Mesothelial cell of epicardium (in vitro differentiated cells): ENCODE measurements around the gene CCDC71. TPM values are rescaled to one million over a fixed set of nuclear protein-coding genes. Genes with fewer than 3 reads are reported as not detected.
A peak's percentile ranks its signal among the peaks of the same experiment; 100 is the strongest.

Source experiments
- DNase-seq, 2 experiments: peaks; one replicate each; pipeline ENCODE4 v3.0.0; 2021; ENCODE audit warnings: low spot score in 2 of 2; ENCODE audit not compliant: unreplicated experiment in 2 of 2
- H3K27ac Mint-ChIP-seq: 2 replicates; pipeline ENCODE4 v1.8.0; 2021; ENCODE audit warnings: mixed read lengths
- H3K27me3 Mint-ChIP-seq: 2 replicates; pipeline ENCODE4 v1.8.0; 2021; ENCODE audit warnings: low read depth, mixed read lengths
- H3K36me3 Mint-ChIP-seq: 2 replicates; pipeline ENCODE4 v1.8.0; 2021; ENCODE audit warnings: mixed read lengths
- H3K4me1 Mint-ChIP-seq: 2 replicates; pipeline ENCODE4 v1.8.0; 2021; ENCODE audit warnings: mixed read lengths
- H3K4me3 Mint-ChIP-seq: 2 replicates; pipeline ENCODE4 v1.8.0; 2021; ENCODE audit warnings: mild to moderate bottlenecking, moderate library complexity, mixed read lengths
- H3K9me3 Mint-ChIP-seq: 2 replicates; pipeline ENCODE4 v1.8.0; 2021; ENCODE audit warnings: mixed read lengths
- total RNA-seq: library from RNA; stranded (reverse); gene quantifications from 3 replicates; pipeline ENCODE4 v1.2.1, GENCODE V29; 2021
- TF ChIP-seq, protein P1 (sequence below): fragments of 200-600 bp; sonication (generic); IDR thresholded peaks from one replicate; pipeline ENCODE4 v1.5.0; 2021; ENCODE audit warnings: antibody characterized with exemption; ENCODE audit not compliant: unreplicated experiment

CCDC71 gene
- total RNA-seq, 1 donor from 2014 or later, result 28.9 TPM

GRCh38 chr3:49166752-49167556 is 823 bp upstream of the CCDC71 start:
- TF ChIP-seq, protein P1, sequence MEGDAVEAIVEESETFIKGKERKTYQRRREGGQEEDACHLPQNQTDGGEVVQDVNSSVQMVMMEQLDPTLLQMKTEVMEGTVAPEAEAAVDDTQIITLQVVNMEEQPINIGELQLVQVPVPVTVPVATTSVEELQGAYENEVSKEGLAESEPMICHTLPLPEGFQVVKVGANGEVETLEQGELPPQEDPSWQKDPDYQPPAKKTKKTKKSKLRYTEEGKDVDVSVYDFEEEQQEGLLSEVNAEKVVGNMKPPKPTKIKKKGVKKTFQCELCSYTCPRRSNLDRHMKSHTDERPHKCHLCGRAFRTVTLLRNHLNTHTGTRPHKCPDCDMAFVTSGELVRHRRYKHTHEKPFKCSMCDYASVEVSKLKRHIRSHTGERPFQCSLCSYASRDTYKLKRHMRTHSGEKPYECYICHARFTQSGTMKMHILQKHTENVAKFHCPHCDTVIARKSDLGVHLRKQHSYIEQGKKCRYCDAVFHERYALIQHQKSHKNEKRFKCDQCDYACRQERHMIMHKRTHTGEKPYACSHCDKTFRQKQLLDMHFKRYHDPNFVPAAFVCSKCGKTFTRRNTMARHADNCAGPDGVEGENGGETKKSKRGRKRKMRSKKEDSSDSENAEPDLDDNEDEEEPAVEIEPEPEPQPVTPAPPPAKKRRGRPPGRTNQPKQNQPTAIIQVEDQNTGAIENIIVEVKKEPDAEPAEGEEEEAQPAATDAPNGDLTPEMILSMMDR, result no peak
- DNase-seq, result no peak
- H3K4me3 Mint-ChIP-seq, result peak overlapping the region; percentile 82
- H3K27me3 Mint-ChIP-seq, result peaks cover 6% of the 10 kb centered on the region
- no peaks in the 10 kb centered on the region for H3K9me3 Mint-ChIP-seq
- H3K4me1 Mint-ChIP-seq, result peaks cover 24% of the 10 kb centered on the region
- H3K36me3 Mint-ChIP-seq, result peaks cover 8% of the 10 kb centered on the region
- H3K27ac Mint-ChIP-seq, result peak overlapping the region; percentile 90

GRCh38 chr3:49164983-49165720 is 979 bp downstream of the CCDC71 start:
- H3K4me1 Mint-ChIP-seq, result peaks cover 15% of the 10 kb centered on the region
- H3K36me3 Mint-ChIP-seq, result peaks cover 10% of the 10 kb centered on the region
- peaks cover 6% of the 10 kb centered on the region for H3K27me3 Mint-ChIP-seq
- TF ChIP-seq, protein P1, result no peak
- peak overlapping the region; percentile 95 for H3K27ac Mint-ChIP-seq
- peak overlapping the region; percentile 93 for H3K4me3 Mint-ChIP-seq
- no peak for DNase-seq
- H3K9me3 Mint-ChIP-seq, result no peaks in the 10 kb centered on the region

DNA sequence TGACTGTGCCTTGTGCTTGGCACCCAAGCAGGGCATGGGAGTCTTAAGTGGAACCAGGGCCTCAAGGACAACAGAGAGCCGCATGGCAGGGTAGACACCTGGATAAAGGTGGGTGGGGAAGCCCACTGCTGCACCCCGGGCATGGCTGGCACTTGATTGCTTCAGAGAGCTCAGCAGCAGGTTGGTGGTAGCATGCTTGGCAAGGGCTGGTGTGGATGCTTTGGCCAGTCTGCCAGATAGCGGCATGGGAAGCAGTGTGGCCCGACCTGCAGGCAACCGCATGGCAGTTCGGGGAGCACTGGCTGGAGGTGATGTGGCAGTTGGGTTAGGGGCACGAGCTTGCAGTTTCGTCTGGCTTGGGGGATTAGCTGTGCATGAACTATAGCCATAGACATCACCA is 2.5 kb downstream of the CCDC71 start:
- Mint-ChIP-seq H3K36me3 (peaks cover 14% of the 10 kb centered on the region), H3K27me3 (peaks cover 6% of the 10 kb centered on the region), H3K4me1 (peaks cover 15% of the 10 kb centered on the region), H3K9me3 (no peaks in the 10 kb centered on the region), H3K4me3 (no peak overlapping the region), H3K27ac (no peak overlapping the region)
- TF ChIP-seq, protein P1, result no peak
- no peak for DNase-seq

DNA sequence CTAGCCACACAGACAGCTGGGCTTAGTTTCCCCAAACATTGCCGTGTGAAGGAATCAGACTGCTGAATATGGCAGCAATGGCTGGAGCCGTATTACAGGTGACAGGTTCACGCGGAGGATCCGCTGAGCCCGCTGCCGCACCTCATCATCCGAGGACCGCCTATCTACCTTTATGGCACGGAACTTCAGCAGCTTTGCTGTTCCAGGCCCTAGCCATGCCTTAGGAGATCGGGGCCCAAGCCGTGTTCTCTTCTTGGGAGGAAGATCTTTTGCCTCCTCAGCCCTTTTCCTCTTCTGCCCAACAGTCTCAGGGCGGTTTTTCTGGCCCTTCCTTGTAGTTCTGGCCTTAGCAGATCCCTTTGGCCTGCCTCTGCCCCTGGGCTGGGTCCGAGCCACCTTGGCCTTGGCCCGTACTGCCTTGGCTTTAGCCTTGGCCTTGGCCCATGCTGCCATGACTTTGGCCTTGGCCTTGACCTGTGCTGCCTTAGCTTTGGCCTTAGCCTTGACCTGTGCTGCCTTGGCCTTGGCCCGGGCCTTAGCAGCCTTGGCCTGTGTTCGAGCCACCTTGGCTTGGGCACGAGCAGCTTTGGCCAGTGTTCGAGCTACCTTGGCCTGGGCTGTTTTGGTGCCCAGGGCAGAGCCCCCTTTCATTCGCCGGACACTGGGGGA is 3.2 kb downstream of the CCDC71 start:
- DNase-seq, result no peak
- Mint-ChIP-seq H3K27ac (no peak overlapping the region), H3K4me1 (peaks cover 15% of the 10 kb centered on the region), H3K9me3 (no peaks in the 10 kb centered on the region), H3K27me3 (peaks cover 6% of the 10 kb centered on the region), H3K36me3 (peaks cover 14% of the 10 kb centered on the region), H3K4me3 (no peak overlapping the region)
- TF ChIP-seq, protein P1, result no peak

DNA sequence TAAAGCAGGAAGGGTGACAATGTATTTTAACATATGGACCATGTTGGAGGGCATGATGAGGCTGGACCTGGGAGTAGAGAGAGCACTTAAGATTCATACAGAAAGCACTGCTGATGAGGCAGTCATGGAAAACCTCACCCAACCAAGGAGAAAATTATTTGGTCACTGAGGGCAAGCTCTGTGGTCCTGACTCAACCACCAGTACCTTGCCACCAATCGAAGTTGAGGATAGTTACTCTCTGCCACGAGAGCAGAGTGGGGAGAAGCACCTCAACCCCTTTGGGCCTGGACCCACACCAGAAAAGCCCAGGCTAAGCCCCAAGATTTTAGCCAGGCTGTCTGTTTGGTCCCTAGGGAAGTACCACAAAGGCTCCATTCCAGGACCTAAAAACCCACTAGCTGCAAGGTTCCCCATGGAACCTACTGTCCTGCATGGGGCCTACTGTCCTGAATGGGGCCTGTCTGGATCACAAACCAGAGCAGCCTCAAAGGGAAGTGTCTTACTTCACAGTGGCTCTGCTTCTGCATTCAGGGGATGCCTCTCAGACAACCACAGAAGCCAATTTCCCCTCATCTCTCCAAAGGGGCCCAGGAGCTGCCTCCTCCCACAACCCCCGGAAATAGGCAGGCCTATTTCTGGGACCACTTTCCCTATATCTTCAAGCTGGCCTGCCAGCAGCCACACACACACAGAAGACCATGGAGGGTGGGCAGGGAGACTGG is 4.2 kb downstream of the CCDC71 start:
- Mint-ChIP-seq H3K4me1 (peaks cover 15% of the 10 kb centered on the region), H3K4me3 (no peak overlapping the region), H3K9me3 (no peaks in the 10 kb centered on the region), H3K27me3 (no peaks in the 10 kb centered on the region), H3K27ac (no peak overlapping the region), H3K36me3 (peaks cover 14% of the 10 kb centered on the region)
- no peak for DNase-seq
- TF ChIP-seq, protein P1, result no peak
